ENCODE data around the gene TIGAR. TPM values are rescaled to one million over a fixed set of nuclear protein-coding genes. Genes with fewer than 3 reads are reported as not detected.

The TIGAR gene
- total RNA-seq, 2 donors from 2014 or later, result 4.1 to 9.5 TPM

GRCh38 chr12:4375449-4375848, 54.4 kb downstream of the TIGAR start:
- DNase-seq (ENCODE audit: low spot score), result no peak
- Histone ChIP-seq H3K9me3 (no peaks in the 10 kb centered on the region), H3K4me3 (no peak overlapping the region), H3K27me3 (replicated peaks; ENCODE audit: insufficient read depth) (no peaks in the 10 kb centered on the region), H3K27ac (no peak overlapping the region), H3K4me1 (ENCODE audit: control insufficient read depth in 1 of 2, low read depth in 2 of 2) (no peaks in the 10 kb centered on the region), H3K36me3 (no peaks in the 10 kb centered on the region)
- ATAC-seq (ENCODE audit: insufficient number of reproducible peaks, low FRiP score, low read depth), result no peak
- no peak for TF ChIP-seq CTCF (IDR thresholded peaks at IDR 0.05)

GRCh38 chr12:4378772-4379171, 57.8 kb downstream of the TIGAR start:
- DNase-seq (ENCODE audit: low spot score), result no peak
- TF ChIP-seq CTCF (IDR thresholded peaks at IDR 0.05), result no peak
- H3K27ac ChIP-seq, result no peak overlapping the region

DNA sequence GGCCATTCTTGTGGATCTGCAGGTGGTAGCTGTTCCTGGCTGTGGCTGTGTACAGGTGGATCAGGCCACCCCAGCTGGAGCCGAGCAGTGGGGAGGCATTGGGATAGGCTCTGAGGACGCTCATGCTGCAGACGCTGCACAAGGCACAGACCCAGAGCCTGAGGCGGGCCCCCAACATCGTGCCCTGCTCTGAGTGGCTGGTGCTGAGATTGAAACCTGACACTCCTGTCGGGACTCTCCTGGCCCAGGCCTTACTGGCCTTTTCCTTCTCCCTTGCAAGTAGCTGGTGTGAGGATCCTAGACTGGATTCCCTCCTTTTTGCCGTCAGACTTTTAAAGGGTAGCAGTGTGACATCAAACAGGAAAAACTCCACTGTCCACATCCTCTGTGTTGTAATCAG, 58.4 kb downstream of the TIGAR start, which contains the start of gene FGF23:
FGF23 (minus strand) TSS at position 308 of the 400 bp plus-strand sequence; CDS start at position 178, 130 bp downstream.
- Histone ChIP-seq H3K27ac (no peak within 1 kb of the TSS), H3K36me3 (no peaks in the 10 kb centered on the region), H3K4me3 (no peak within 1 kb of the TSS), H3K4me1 (ENCODE audit: control insufficient read depth in 1 of 2, low read depth in 2 of 2) (no peaks in the 10 kb centered on the region), H3K9me3 (no peaks in the 10 kb centered on the region), H3K27me3 (replicated peaks; ENCODE audit: insufficient read depth) (no peaks in the 10 kb centered on the region)
- no peak for TF ChIP-seq CTCF (IDR thresholded peaks at IDR 0.05)
- DNase-seq (ENCODE audit: low spot score) (no peak), ATAC-seq (ENCODE audit: insufficient number of reproducible peaks, low FRiP score, low read depth) (no peak)

More at GRCh38 chr12:4378772-4379171, 57.8 kb downstream of the TIGAR start:
- no peaks in the 10 kb centered on the region for H3K27me3 ChIP-seq (replicated peaks; ENCODE audit: insufficient read depth)
- no peak overlapping the region for H3K4me3 ChIP-seq
- H3K36me3 ChIP-seq, result no peaks in the 10 kb centered on the region
- H3K4me1 ChIP-seq (ENCODE audit: control insufficient read depth in 1 of 2, low read depth in 2 of 2), result no peaks in the 10 kb centered on the region
- H3K9me3 ChIP-seq, result no peaks in the 10 kb centered on the region
- ATAC-seq (ENCODE audit: insufficient number of reproducible peaks, low FRiP score, low read depth), result no peak

DNA sequence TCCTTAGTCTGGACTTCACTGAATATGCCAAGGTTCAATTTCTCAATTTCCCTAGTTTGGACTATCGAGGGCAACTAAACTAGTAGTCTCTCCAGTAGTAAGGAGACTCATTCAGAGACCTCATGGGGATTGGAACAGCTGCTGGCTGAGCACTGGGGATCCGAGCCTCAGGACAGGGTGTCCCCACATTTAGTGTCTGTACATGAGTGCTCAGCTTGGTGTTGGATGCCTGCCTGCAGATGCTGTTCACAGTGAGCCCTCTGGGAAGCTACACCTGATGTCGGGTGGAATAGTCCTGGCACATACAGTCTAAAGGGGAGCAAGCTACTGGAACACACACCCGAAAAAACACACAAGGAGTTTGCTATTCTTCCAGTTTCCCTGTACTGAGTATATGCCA, 59.3 kb downstream of the TIGAR start:
- ATAC-seq (ENCODE audit: insufficient number of reproducible peaks, low FRiP score, low read depth) (no peak), DNase-seq (ENCODE audit: low spot score) (no peak)
- Histone ChIP-seq H3K4me3 (no peak overlapping the region), H3K4me1 (ENCODE audit: control insufficient read depth in 1 of 2, low read depth in 2 of 2) (no peaks in the 10 kb centered on the region), H3K27me3 (replicated peaks; ENCODE audit: insufficient read depth) (no peaks in the 10 kb centered on the region), H3K27ac (no peak overlapping the region), H3K36me3 (no peaks in the 10 kb centered on the region), H3K9me3 (no peaks in the 10 kb centered on the region)
- TF ChIP-seq CTCF (IDR thresholded peaks at IDR 0.05), result no peak

DNA sequence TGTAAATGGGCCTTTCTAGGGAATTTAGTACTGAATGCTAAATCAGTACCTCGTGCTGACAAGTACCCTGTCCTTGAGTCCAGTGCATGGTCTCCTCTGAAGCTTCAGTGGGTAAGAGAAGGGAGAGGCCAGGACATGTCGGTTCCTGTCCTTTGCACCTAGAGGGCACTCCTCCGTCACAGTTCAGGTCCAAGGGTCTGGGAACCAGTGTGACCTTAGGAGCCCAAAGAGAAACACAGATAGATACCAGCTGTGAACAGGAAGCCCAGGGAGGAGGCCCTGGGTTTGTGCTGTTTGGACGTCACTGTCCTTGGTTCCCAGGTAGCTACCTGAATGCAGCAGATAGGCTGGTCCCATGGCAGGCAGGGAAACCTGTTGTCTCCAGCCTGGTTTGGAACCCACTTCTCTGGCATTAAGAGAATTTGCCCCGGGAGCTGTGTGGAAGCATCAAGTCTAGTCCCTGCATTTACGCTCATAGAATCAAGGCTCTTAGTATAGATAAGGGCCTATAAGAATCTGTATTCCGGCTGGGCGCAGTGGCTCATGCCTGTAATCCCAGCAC, 62.4 kb downstream of the TIGAR start:
- Histone ChIP-seq H3K9me3 (no peaks in the 10 kb centered on the region), H3K27ac (no peak overlapping the region), H3K27me3 (replicated peaks; ENCODE audit: insufficient read depth) (no peaks in the 10 kb centered on the region), H3K36me3 (no peaks in the 10 kb centered on the region), H3K4me3 (no peak overlapping the region), H3K4me1 (ENCODE audit: control insufficient read depth in 1 of 2, low read depth in 2 of 2) (no peaks in the 10 kb centered on the region)
- no peak for DNase-seq (ENCODE audit: low spot score)
- no peak for TF ChIP-seq CTCF (IDR thresholded peaks at IDR 0.05)
- no peak for ATAC-seq (ENCODE audit: insufficient number of reproducible peaks, low FRiP score, low read depth)

Data from thoracic aorta (tissue), 2 donors.